Spleen (tissue), 11 donors: ENCODE results near the gene DUSP8. TPM values are rescaled to one million over a fixed set of nuclear protein-coding genes. Genes with fewer than 3 reads are reported as not detected.
"Not testable (repeated sequence)": the region's sequence is repeated elsewhere in the genome, so short reads cannot be mapped to it uniquely, and the experiment has no call there.

Experiments used
- DNase-seq: peaks from one replicate; pipeline ENCODE4 v3.0.0-alpha.2; 2020
- H3K27ac ChIP-seq, 8 donors: fragments of 200-600 bp; sonication (generic) in 7 of 8; 1 replicate in 4 of 8; 2 replicates in 4 of 8; pipeline versions ENCODE4 v1.5.0 to v1.8.0; 2016 to 2021; ENCODE audit warnings: inconsistent platforms in 4 of 8, mild to moderate bottlenecking in 4 of 8, moderate library complexity in 1 of 8
- H3K27me3 ChIP-seq, 7 donors: fragments of 200-600 bp; sonication (generic) in 6 of 7; replicated peaks in 1 of 7; 1 replicate in 4 of 7; 2 replicates in 3 of 7; pipeline versions ENCODE4 v1.5.0 to v1.8.0; 2016 to 2021; ENCODE audit warnings: inconsistent platforms in 3 of 7, mild to moderate bottlenecking in 1 of 7
- H3K36me3 ChIP-seq, 6 donors: fragments of 200-600 bp; sonication (generic) in 5 of 6; 1 replicate in 4 of 6; 2 replicates in 2 of 6; pipeline versions ENCODE4 v1.5.0 to v1.8.0; 2016 to 2021; ENCODE audit warnings: inconsistent platforms in 2 of 6
- H3K4me1 ChIP-seq, 6 donors: fragments of 200-600 bp; sonication (generic) in 5 of 6; 1 replicate in 3 of 6; 2 replicates in 3 of 6; pipeline versions ENCODE4 v1.5.0 to v1.8.0; 2016 to 2021; ENCODE audit warnings: inconsistent platforms in 3 of 6
- H3K4me3 ChIP-seq, 8 donors: fragments of 200-600 bp; sonication (generic) in 7 of 8; 1 replicate in 4 of 8; 2 replicates in 4 of 8; pipeline versions ENCODE4 v1.5.0 to v1.8.0; 2016 to 2021; ENCODE audit warnings: inconsistent platforms in 4 of 8, mild to moderate bottlenecking in 4 of 8, moderate library complexity in 2 of 8
- H3K9me3 ChIP-seq, 8 donors: fragments of 200-600 bp; sonication (generic) in 7 of 8; 1 replicate in 4 of 8; 2 replicates in 4 of 8; pipeline versions ENCODE4 v1.5.0 to v1.8.0; 2016 to 2021; ENCODE audit warnings: inconsistent platforms in 4 of 8
- CTCF ChIP-seq, 11 experiments: fragments of 200-600 bp in 7 of 11; fragments of 450-650 bp in 4 of 11; sonication (generic) in 4 of 11; IDR thresholded peaks in 8 of 11; conservative IDR thresholded peaks in 3 of 11; 1 replicate in 7 of 11; 2 replicates in 4 of 11; pipeline versions ENCODE4 v1.4.0 to v1.8.0; 2016 to 2021; ENCODE audit warnings: antibody characterized with exemption in 11 of 11, inconsistent platforms in 4 of 11, mild to moderate bottlenecking in 1 of 11
- POLR2A ChIP-seq, 3 donors: fragments of 450-650 bp; IDR thresholded peaks; one replicate each; pipeline ENCODE4 v1.5.1; 2017; ENCODE audit warnings: antibody characterized with exemption in 3 of 3, mild to moderate bottlenecking in 1 of 3
- POLR2AphosphoS5 ChIP-seq, 3 donors: sonication (generic); formaldehyde crosslinking; IDR thresholded peaks; one replicate each; pipeline ENCODE4 v1.5.1; 2017; ENCODE audit warnings: antibody characterized with exemption in 3 of 3
- WGBS, 5 donors: extraction: QIAGEN DNeasy Blood & Tissue Kit in 3 of 5; methylation state at CpG; one replicate each; pipeline versions ENCODE4 v1.1.5 to v1.1.7; 2013 to 2018; 5-methylcytosine and 5-hydroxymethylcytosine counted together
- intact Hi-C: fragments of 100-400 bp; cut with DNase I; formaldehyde crosslinking; loops from one replicate; pipeline ENCODE4 v1.15.0; 2023; ENCODE audit warnings: low total_unique reads
- polyA plus RNA-seq, 3 donors: library from polyadenylated mRNA; stranded (reverse); fragments of 200-250 nt; gene quantifications; one replicate each; pipeline ENCODE4 v1.2.1, GENCODE V29; 2013
- total RNA-seq, 7 donors: library from RNA; depleted of rRNA in 3 of 7; stranded (reverse); fragments of >200 nt in 3 of 7; fragmentation: NEBNext Ultra II Directional in 4 of 7; extraction: Animal tissue kit (Norgen Biotek cat#: 25700) in 4 of 7; gene quantifications; one replicate each; pipeline versions ENCODE4 v1.1.0 to v1.2.1, GENCODE V29; 2016 to 2021
- donor health status: healthy with polysubstance abuse.
- donor health status: DM: no; HTN: no; CAD: no; lungs with moderate emphysema.
- donor health status: DM: no; HTN: no; CAD: no.
- donor health status: Bipolar disorder and iron deficiency.
- donor health status: healthy.
- donor health status: DM: no; HTN: no; CAD: no.
- donor health status: DM: yes; HTN: yes; CAD: no.

Gene DUSP8
- total and polyA plus RNA-seq, 10 donors: 0.38 to 18.4 (median 2.6) TPM

- Histone ChIP-seq H3K9me3 (peaks cover 0 to 20% (median 12%) of the 10 kb centered on the region in 8 donors), H3K27me3 (peaks cover 0 to 64% (median 22%) of the 10 kb centered on the region in 7 donors), H3K4me1 (peaks cover 6 to 29% (median 25%) of the 10 kb centered on the region in 6 donors), H3K27ac (no peak overlapping the region), H3K4me3 (no peak overlapping the region), H3K36me3 (no peaks in the 10 kb centered on the region)
- intact Hi-C loops: loop anchor here (10.0 kb wide), 1 partner anchor 372 kb away; no protein-coding TSS in a partner anchor
- 76 to 87% (median 77%) methylated on average over 6 of the region's 6 CpGs for WGBS, 5 donors
- no peak for DNase-seq
- TF ChIP-seq POLR2AphosphoS5 (IDR thresholded peaks at IDR 0.05) (no peak), POLR2A (IDR thresholded peaks at IDR 0.05) (no peak), CTCF (IDR thresholded peaks at IDR 0.05 in 8 of 11, conservative IDR thresholded peaks at IDR 0.05 in 3 of 11) (no peak)
Observed at GRCh38 chr11:1576825-1577224, 4.8 kb upstream of the DUSP8 start.

- intact Hi-C loops: loop anchor here (10.0 kb wide), 1 partner anchor 371 kb away; no protein-coding TSS in a partner anchor
- Histone ChIP-seq H3K9me3 (peaks cover 0 to 20% (median 12%) of the 10 kb centered on the region in 8 donors), H3K27me3 (peaks cover 0 to 72% (median 30%) of the 10 kb centered on the region in 7 donors), H3K4me1 (peaks cover 11 to 37% (median 32%) of the 10 kb centered on the region in 6 donors)
- peak in 1 of 11 experiments; percentile 12 for TF ChIP-seq CTCF (IDR thresholded peaks at IDR 0.05 in 8 of 11, conservative IDR thresholded peaks at IDR 0.05 in 3 of 11)
- not testable (repeated sequence) for H3K4me3 ChIP-seq, DNase-seq, H3K36me3 ChIP-seq, H3K27ac ChIP-seq
- WGBS, 5 donors: 83 to 89% (median 87%) methylated on average over 16 of the region's 16 CpGs
Observed at GRCh38 chr11:1575756-1576155, 3.7 kb upstream of the DUSP8 start.

- 16 to 20% (median 18%) methylated on average over 7 of the region's 7 CpGs for WGBS, 5 donors
- DNase-seq: no peak
- intact Hi-C loops: loop anchor here (10.0 kb wide), 1 partner anchor 370 kb away; no protein-coding TSS in a partner anchor
- TF ChIP-seq CTCF (IDR thresholded peaks at IDR 0.05 in 8 of 11, conservative IDR thresholded peaks at IDR 0.05 in 3 of 11): peak in 2 of 11 experiments; percentile 4 to 25
- TF ChIP-seq POLR2AphosphoS5 (IDR thresholded peaks at IDR 0.05): no peak
- no peak for TF ChIP-seq POLR2A (IDR thresholded peaks at IDR 0.05)
- Histone ChIP-seq H3K9me3 (peaks cover 0 to 20% (median 12%) of the 10 kb centered on the region in 8 donors), H3K4me1 (peaks cover 13 to 46% (median 38%) of the 10 kb centered on the region in 6 donors), H3K36me3 (no peaks in the 10 kb centered on the region), H3K4me3 (peak overlapping the region in 3 of 8 donors; percentile 49 to 79 (median 53)), H3K27me3 (peaks cover 0 to 80% (median 34%) of the 10 kb centered on the region in 7 donors), H3K27ac (no peak overlapping the region)
Observed at GRCh38 chr11:1574933-1575242, 2.8 kb upstream of the DUSP8 start.

- 1 to 2% (median 1%) methylated on average over 21 to 64 of the region's 64 CpGs for WGBS, 5 donors
- Histone ChIP-seq H3K4me3 (peak overlapping the region; percentile 33 to 79 (median 46)), H3K27me3 (peaks cover 0 to 85% (median 34%) of the 10 kb centered on the region in 7 donors), H3K4me1 (peaks cover 13 to 48% (median 38%) of the 10 kb centered on the region in 6 donors), H3K9me3 (peaks cover 0 to 19% (median 12%) of the 10 kb centered on the region in 8 donors), H3K36me3 (no peaks in the 10 kb centered on the region), H3K27ac (peak overlapping the region; percentile 10 to 91 (median 78))
- intact Hi-C loops: loop anchor here (10.0 kb wide), 1 partner anchor 370 kb away; no protein-coding TSS in a partner anchor
- TF ChIP-seq POLR2AphosphoS5 (IDR thresholded peaks at IDR 0.05) (no peak), POLR2A (IDR thresholded peaks at IDR 0.05) (no peak), CTCF (IDR thresholded peaks at IDR 0.05 in 8 of 11, conservative IDR thresholded peaks at IDR 0.05 in 3 of 11) (peak in 10 of 11 experiments; percentile 43 to 95 (median 86))
- DNase-seq: peak; percentile 91
Observed at GRCh38 chr11:1574238-1574932, 2.3 kb upstream of the DUSP8 start.
